GM18870 (cell line): ENCODE measurements around the gene REV1.
"Not testable (repeated sequence)": the region's sequence is repeated elsewhere in the genome, so short reads cannot be mapped to it uniquely, and the experiment has no call there.

ENCODE experiments used
- ATAC-seq: cut with Tn5 transposase; IDR thresholded peaks from one replicate; pipeline ENCODE4 v1.9.1; 2021; ENCODE audit warnings: moderate library complexity; ENCODE audit not compliant: unreplicated experiment

REV1 gene

GRCh38 chr2:99489761-99490622 is at the start of gene REV1:
REV1 (minus strand) TSS chr2:99490017; CDS start chr2:99464975, 25,042 bp downstream.
- peak; percentile 81 for ATAC-seq

- ATAC-seq, result no peak
These were observed 48.2 kb upstream of the REV1 start for GRCh38 chr2:99537910-99538485.

GRCh38 chr2:99524056-99524455 is 34.2 kb upstream of the REV1 start:
- no peak for ATAC-seq

- ATAC-seq, result no peak
These were observed 32.3 kb upstream of the REV1 start for GRCh38 chr2:99522157-99522556.

- ATAC-seq, result no peak
These were observed 31.0 kb upstream of the REV1 start for GRCh38 chr2:99520813-99521212.

GRCh38 chr2:99520195-99520594 is 30.4 kb upstream of the REV1 start:
- ATAC-seq, result no peak

GRCh38 chr2:99514357-99514756 is 24.5 kb upstream of the REV1 start:
- ATAC-seq, result no peak

- no peak for ATAC-seq
These were observed 22.4 kb upstream of the REV1 start for GRCh38 chr2:99512181-99512591.

GRCh38 chr2:99509387-99509786 is 19.6 kb upstream of the REV1 start:
- no peak for ATAC-seq

- ATAC-seq, result no peak
These were observed 18.4 kb upstream of the REV1 start for GRCh38 chr2:99507937-99508818.

- ATAC-seq, result no peak
These were observed 15.2 kb upstream of the REV1 start for GRCh38 chr2:99504844-99505584.

GRCh38 chr2:99503662-99504416 is 14.0 kb upstream of the REV1 start:
- ATAC-seq, result not testable (repeated sequence)

GRCh38 chr2:99496021-99496420 is 6.2 kb upstream of the REV1 start:
- no peak for ATAC-seq

- ATAC-seq, result no peak
These were observed 5.5 kb upstream of the REV1 start for GRCh38 chr2:99495115-99495860.

GRCh38 chr2:99492721-99493120 is 2.9 kb upstream of the REV1 start:
- ATAC-seq, result no peak

- no peak for ATAC-seq
These were observed 1.0 kb upstream of the REV1 start for GRCh38 chr2:99490623-99491461.

- no peak for ATAC-seq
These were observed 605 bp downstream of the REV1 start for GRCh38 chr2:99489063-99489760.

GRCh38 chr2:99488539-99489062 is 1.2 kb downstream of the REV1 start:
- no peak for ATAC-seq
